GM23338 (cell line): ENCODE measurements around the gene PECR. TPM values are rescaled to one million over a fixed set of nuclear protein-coding genes. Genes with fewer than 3 reads are reported as not detected.

Source experiments
- ATAC-seq: fragments of 200-7000 bp; cut with Tn5 transposase; 3 replicates; pipeline ENCODE4 v1.9.1; 2020
- DNase-seq: peaks from one replicate; pipeline ENCODE4 v3.0.0-alpha.2; 2015; ENCODE audit warnings: low spot score
- H2AFZ ChIP-seq: fragments of 200-600 bp; sonication (generic); 2 replicates; pipeline ENCODE4 v1.8.0; 2016; ENCODE audit warnings: antibody characterized with exemption, mild to moderate bottlenecking, moderate library complexity
- H3F3A ChIP-seq: fragments of 200-600 bp; sonication (generic); replicated peaks from 2 replicates; pipeline ENCODE4 v1.8.0; 2017; ENCODE audit warnings: antibody characterized with exemption, mixed run types, low read depth
- H3K27ac ChIP-seq: fragments of 200-600 bp; sonication (generic); 2 replicates; pipeline ENCODE4 v1.6.1; 2016; ENCODE audit warnings: low read depth
- H3K27me3 ChIP-seq: fragments of 200-600 bp; sonication (generic); 2 replicates; pipeline ENCODE4 v1.8.0; 2016; ENCODE audit warnings: mild to moderate bottlenecking, mixed run types, moderate library complexity; ENCODE audit not compliant: insufficient read depth
- H3K36me3 ChIP-seq: fragments of 200-600 bp; sonication (generic); 2 replicates; pipeline ENCODE4 v1.8.0; 2016; ENCODE audit warnings: mild to moderate bottlenecking; ENCODE audit not compliant: insufficient read depth
- H3K4me1 ChIP-seq: fragments of 200-600 bp; sonication (generic); 2 replicates; pipeline ENCODE4 v1.8.0; 2016; ENCODE audit warnings: mild to moderate bottlenecking, moderate library complexity; ENCODE audit not compliant: insufficient read depth
- H3K4me2 ChIP-seq: fragments of 200-600 bp; sonication (generic); 2 replicates; pipeline ENCODE4 v1.7.1; 2017; ENCODE audit warnings: mixed run types
- H3K4me3 ChIP-seq: fragments of 200-600 bp; sonication (generic); 2 replicates; pipeline ENCODE4 v1.6.1; 2016; ENCODE audit warnings: mixed run types
- H3K79me2 ChIP-seq: fragments of 200-600 bp; sonication (generic); replicated peaks from 2 replicates; pipeline ENCODE4 v1.8.0; 2017; ENCODE audit warnings: mild to moderate bottlenecking; ENCODE audit not compliant: insufficient read depth
- H3K9me2 ChIP-seq: fragments of 200-600 bp; sonication (generic); 2 replicates; pipeline ENCODE4 v1.8.0; 2017; ENCODE audit not compliant: insufficient read depth
- H4K20me1 ChIP-seq: fragments of 200-600 bp; sonication (generic); replicated peaks from 2 replicates; pipeline ENCODE4 v1.8.0; 2017; ENCODE audit warnings: mild to moderate bottlenecking; ENCODE audit not compliant: insufficient read depth
- H3K27ac Mint-ChIP-seq: 2 replicates; pipeline ENCODE4 v1.8.0; 2020; ENCODE audit warnings: inconsistent platforms, mild to moderate bottlenecking, moderate library complexity, mixed read lengths
- H3K27me3 Mint-ChIP-seq: 3 replicates; pipeline ENCODE4 v1.8.0; 2022; ENCODE audit warnings: low read depth, mild to moderate bottlenecking, moderate library complexity, mixed read lengths, inconsistent platforms; ENCODE audit not compliant: insufficient read depth, poor library complexity
- H3K36me3 Mint-ChIP-seq: 3 replicates; pipeline ENCODE4 v1.8.0; 2021; ENCODE audit warnings: low read depth, mild to moderate bottlenecking, inconsistent platforms, moderate library complexity, mixed read lengths
- H3K4me1 Mint-ChIP-seq: 3 replicates; pipeline ENCODE4 v1.8.0; 2020; ENCODE audit warnings: mild to moderate bottlenecking, inconsistent platforms, mixed read lengths
- H3K4me3 Mint-ChIP-seq: 3 replicates; pipeline ENCODE4 v1.8.0; 2021; ENCODE audit warnings: moderate library complexity, mild to moderate bottlenecking, inconsistent platforms, mixed read lengths
- H3K9me3 Mint-ChIP-seq: 3 replicates; pipeline ENCODE4 v1.8.0; 2020; ENCODE audit warnings: moderate library complexity, mild to moderate bottlenecking, inconsistent platforms, mixed read lengths
- JUNB ChIP-seq: IDR thresholded peaks from one replicate; pipeline ENCODE4 v1.6.1; 2016; ENCODE audit warnings: antibody characterized with exemption; ENCODE audit not compliant: unreplicated experiment
- NANOG ChIP-seq: IDR thresholded peaks from 2 replicates; pipeline ENCODE4 v1.6.1; 2016; ENCODE audit warnings: antibody characterized with exemption, borderline replicate concordance
- POLR2AphosphoS5 ChIP-seq: IDR thresholded peaks from 2 replicates; pipeline ENCODE4 v1.6.1; 2016; ENCODE audit warnings: antibody characterized with exemption, low read depth
- STAT1 ChIP-seq: IDR thresholded peaks from one replicate; pipeline ENCODE4 v1.6.1; 2016; ENCODE audit warnings: antibody characterized with exemption; ENCODE audit not compliant: unreplicated experiment
- ZNF114 ChIP-seq: fragments of 250-450 bp; sonication (Bioruptor Pico); IDR thresholded peaks from 2 replicates; pipeline ENCODE4 v1.5.0; 2020; ENCODE audit warnings: mild to moderate bottlenecking, moderate library complexity
- ZNF331 ChIP-seq: fragments of 250-450 bp; sonication (Bioruptor Pico); IDR thresholded peaks from 2 replicates; pipeline ENCODE4 v1.5.0; 2020; ENCODE audit warnings: low read depth, mild to moderate bottlenecking, moderate library complexity
- ZNF462 ChIP-seq: fragments of 250-450 bp; sonication (Bioruptor Pico); IDR thresholded peaks from 2 replicates; pipeline ENCODE4 v1.5.0; 2020; ENCODE audit warnings: mild to moderate bottlenecking, moderate library complexity
- polyA plus RNA-seq: library from polyadenylated mRNA; unstranded; fragments of >200 nt; fragmentation: Nextera tagmentation; extraction: Ambion mirVana; gene quantifications from 2 replicates; pipeline ENCODE4 v1.2.1, GENCODE V29; 2016
- total RNA-seq: library from RNA; depleted of rRNA; stranded (reverse); fragments of >200 nt; shearing (Covaris generic); gene quantifications from 2 replicates; pipeline ENCODE4 v1.2.3, GENCODE V29; 2014
- TF ChIP-seq, protein P1 (sequence below): IDR thresholded peaks from 2 replicates; pipeline ENCODE4 v1.6.1; 2016; ENCODE audit warnings: antibody characterized with exemption
- TF ChIP-seq, protein P2 (sequence below): IDR thresholded peaks from one replicate; pipeline ENCODE4 v1.6.1; 2018; ENCODE audit warnings: antibody characterized with exemption; ENCODE audit not compliant: unreplicated experiment

PECR gene
- total and polyA plus RNA-seq, 2 experiments from 2014 or later, result 12.1 to 15.5 TPM

DNA sequence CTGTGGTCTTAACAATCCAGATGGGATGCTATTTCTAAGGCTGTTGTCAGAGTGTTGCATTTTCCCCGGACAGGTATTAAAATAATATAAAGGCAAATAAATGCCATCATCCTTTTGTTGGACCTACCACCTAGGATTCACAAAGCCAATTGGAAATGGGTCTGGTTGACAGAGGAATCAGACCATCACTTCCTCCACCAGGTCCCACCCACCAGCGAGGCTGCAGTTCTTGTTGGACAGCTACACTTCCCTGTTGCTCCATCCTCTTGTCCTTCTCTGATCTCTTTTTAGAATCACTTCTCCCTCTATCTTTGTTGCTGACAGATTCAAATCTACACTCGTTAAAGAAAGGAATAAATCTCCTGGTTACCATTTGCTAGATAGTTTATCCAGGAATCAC lies 1.2 kb upstream of the PECR start:
- Histone ChIP-seq H3K79me2 (peaks cover 20% of the 10 kb centered on the region), H3K27ac (no peak overlapping the region), H3K4me3 (peak overlapping the region; percentile 83), H3K4me2 (peak overlapping the region; percentile 90), H3K9me2 (no peaks in the 10 kb centered on the region), H2AFZ (no peak overlapping the region), H4K20me1 (no peaks in the 10 kb centered on the region; the same call in 1 of the 2 replicates), H3K36me3 (no peaks in the 10 kb centered on the region), H3K27me3 (no peaks in the 10 kb centered on the region), H3K4me1 (peaks cover 33% of the 10 kb centered on the region), H3F3A (no peaks in the 10 kb centered on the region; the same call in 1 of the 2 replicates)
- Mint-ChIP-seq H3K4me1 (peaks cover 37% of the 10 kb centered on the region), H3K9me3 (no peaks in the 10 kb centered on the region), H3K4me3 (peak overlapping the region; percentile 90), H3K36me3 (no peaks in the 10 kb centered on the region), H3K27ac (no peak overlapping the region), H3K27me3 (no peaks in the 10 kb centered on the region)
- no peak for TF ChIP-seq ZNF462
- TF ChIP-seq ZNF331 (CRISPR knock-in tag), result no peak
- TF ChIP-seq, protein P1, sequence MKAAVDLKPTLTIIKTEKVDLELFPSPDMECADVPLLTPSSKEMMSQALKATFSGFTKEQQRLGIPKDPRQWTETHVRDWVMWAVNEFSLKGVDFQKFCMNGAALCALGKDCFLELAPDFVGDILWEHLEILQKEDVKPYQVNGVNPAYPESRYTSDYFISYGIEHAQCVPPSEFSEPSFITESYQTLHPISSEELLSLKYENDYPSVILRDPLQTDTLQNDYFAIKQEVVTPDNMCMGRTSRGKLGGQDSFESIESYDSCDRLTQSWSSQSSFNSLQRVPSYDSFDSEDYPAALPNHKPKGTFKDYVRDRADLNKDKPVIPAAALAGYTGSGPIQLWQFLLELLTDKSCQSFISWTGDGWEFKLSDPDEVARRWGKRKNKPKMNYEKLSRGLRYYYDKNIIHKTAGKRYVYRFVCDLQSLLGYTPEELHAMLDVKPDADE, result no peak
- TF ChIP-seq, protein P2, sequence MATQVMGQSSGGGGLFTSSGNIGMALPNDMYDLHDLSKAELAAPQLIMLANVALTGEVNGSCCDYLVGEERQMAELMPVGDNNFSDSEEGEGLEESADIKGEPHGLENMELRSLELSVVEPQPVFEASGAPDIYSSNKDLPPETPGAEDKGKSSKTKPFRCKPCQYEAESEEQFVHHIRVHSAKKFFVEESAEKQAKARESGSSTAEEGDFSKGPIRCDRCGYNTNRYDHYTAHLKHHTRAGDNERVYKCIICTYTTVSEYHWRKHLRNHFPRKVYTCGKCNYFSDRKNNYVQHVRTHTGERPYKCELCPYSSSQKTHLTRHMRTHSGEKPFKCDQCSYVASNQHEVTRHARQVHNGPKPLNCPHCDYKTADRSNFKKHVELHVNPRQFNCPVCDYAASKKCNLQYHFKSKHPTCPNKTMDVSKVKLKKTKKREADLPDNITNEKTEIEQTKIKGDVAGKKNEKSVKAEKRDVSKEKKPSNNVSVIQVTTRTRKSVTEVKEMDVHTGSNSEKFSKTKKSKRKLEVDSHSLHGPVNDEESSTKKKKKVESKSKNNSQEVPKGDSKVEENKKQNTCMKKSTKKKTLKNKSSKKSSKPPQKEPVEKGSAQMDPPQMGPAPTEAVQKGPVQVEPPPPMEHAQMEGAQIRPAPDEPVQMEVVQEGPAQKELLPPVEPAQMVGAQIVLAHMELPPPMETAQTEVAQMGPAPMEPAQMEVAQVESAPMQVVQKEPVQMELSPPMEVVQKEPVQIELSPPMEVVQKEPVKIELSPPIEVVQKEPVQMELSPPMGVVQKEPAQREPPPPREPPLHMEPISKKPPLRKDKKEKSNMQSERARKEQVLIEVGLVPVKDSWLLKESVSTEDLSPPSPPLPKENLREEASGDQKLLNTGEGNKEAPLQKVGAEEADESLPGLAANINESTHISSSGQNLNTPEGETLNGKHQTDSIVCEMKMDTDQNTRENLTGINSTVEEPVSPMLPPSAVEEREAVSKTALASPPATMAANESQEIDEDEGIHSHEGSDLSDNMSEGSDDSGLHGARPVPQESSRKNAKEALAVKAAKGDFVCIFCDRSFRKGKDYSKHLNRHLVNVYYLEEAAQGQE, result peak; percentile 46
- TF ChIP-seq STAT1, result no peak
- no peak for TF ChIP-seq POLR2AphosphoS5
- TF ChIP-seq ZNF114 (CRISPR knock-in tag), result no peak
- TF ChIP-seq NANOG, result no peak
- TF ChIP-seq JUNB, result no peak
- ATAC-seq (peak; percentile 6; the same call in 2 of the 3 replicates), DNase-seq (peak; percentile 45)
